NCI-H526 (cell line): ENCODE results near the gene C12orf57.

Experiments
- DNase-seq, 2 experiments: peaks; one replicate each; lab custom pipeline; 2025; lab: John Stamatoyannopoulos, UW

Gene C12orf57

GRCh38 chr12:6953442-6954315, 9.9 kb downstream of the C12orf57 start:
- peak; percentile 69 to 75 for DNase-seq

- no peak for DNase-seq
Measured at GRCh38 chr12:6954316-6955107, 10.7 kb downstream of the C12orf57 start.

- DNase-seq: no peak
Measured at GRCh38 chr12:6955108-6956020, 11.5 kb downstream of the C12orf57 start.

- DNase-seq: no peak
Measured at GRCh38 chr12:6956021-6956727, 12.4 kb downstream of the C12orf57 start.

- DNase-seq: no peak
Measured at GRCh38 chr12:6957151-6957701, 13.4 kb downstream of the C12orf57 start.

- no peak for DNase-seq
Measured at GRCh38 chr12:6957741-6958608, 14.2 kb downstream of the C12orf57 start.

- DNase-seq: no peak
Measured at GRCh38 chr12:6958609-6959057, 14.8 kb downstream of the C12orf57 start.

- no peak for DNase-seq
Measured at GRCh38 chr12:6959058-6959804, 15.4 kb downstream of the C12orf57 start.

- no peak for DNase-seq
Measured at GRCh38 chr12:6959805-6960592, 16.2 kb downstream of the C12orf57 start.

GRCh38 chr12:6960593-6961277, 16.9 kb downstream of the C12orf57 start:
- no peak for DNase-seq

GRCh38 chr12:6961278-6961694, 17.5 kb downstream of the C12orf57 start:
- DNase-seq: no peak

- peak; percentile 89 to 92 for DNase-seq
Measured at GRCh38 chr12:6961695-6962284, 18.0 kb downstream of the C12orf57 start.

GRCh38 chr12:6962285-6963015, 18.6 kb downstream of the C12orf57 start:
- DNase-seq: peak; percentile 86 to 92

GRCh38 chr12:6963016-6963731, 19.4 kb downstream of the C12orf57 start:
- peak; percentile 84 to 97 for DNase-seq

- DNase-seq: peak in 1 of 2 experiments; percentile 52
Measured at GRCh38 chr12:6963791-6964413, 20.1 kb downstream of the C12orf57 start.
